H1 (cell line): Measurements from ENCODE around the gene STAC2. TPM values are rescaled to one million over a fixed set of nuclear protein-coding genes. Genes with fewer than 3 reads are reported as not detected.

ENCODE experiments used
- CBX8 ChIP-seq: fragments of 300-800, 300-1000 bp; sonication (generic); IDR thresholded peaks from 2 replicates; pipeline ENCODE4 v1.7.1; 2016; ENCODE audit warnings: low read depth, low read length, borderline replicate concordance
- CHD7 ChIP-seq: fragments of 300-600 bp; sonication (generic); IDR thresholded peaks from 2 replicates; pipeline ENCODE4 v1.7.1; 2012; ENCODE audit warnings: low read length, moderate library complexity, mild to moderate bottlenecking, inconsistent platforms; ENCODE audit not compliant: insufficient replicate concordance
- SIN3A ChIP-seq, 2 experiments: IDR thresholded peaks in 1 of 2; conservative IDR thresholded peaks in 1 of 2; 2 replicates each; pipeline ENCODE4 v1.6.1; 2011 to 2012; ENCODE audit warnings: low read length in 2 of 2, improper control_type of control experiment in 1 of 2, low read depth in 1 of 2, mild to moderate bottlenecking in 1 of 2
- polyA plus RNA-seq, 7 experiments: library from polyadenylated mRNA; depleted of rRNA in 3 of 7; stranded (reverse) in 5 of 7; unstranded in 2 of 7; fragments of >200 nt in 5 of 7; fragments of 200-250 nt in 2 of 7; gene quantifications; 1 replicate in 5 of 7; 2 replicates in 1 of 7; 4 replicates in 1 of 7; pipeline versions ENCODE4 v1.2.1 to v1.2.3, GENCODE V29; 2011 to 2013; ENCODE audit warnings: missing spikeins in 2 of 7, mixed read lengths in 2 of 7
- total RNA-seq: library from RNA; stranded (reverse); fragmentation: NEBNext Ultra II Directional; extraction: Animal tissue kit (Norgen Biotek cat#: 25700); gene quantifications from 2 replicates; pipeline ENCODE4 v1.2.1, GENCODE V29; 2021

STAC2 gene
- total and polyA plus RNA-seq, 2 of the 8 experiments (the other 6 are each of a cell fraction or from before 2014, with no cell fraction given) = 1.5 to 6.0 TPM

GRCh38 chr17:39194089-39194984 lies 31.4 kb downstream of the STAC2 start (continued):
- TF ChIP-seq CHD7 = no peak
- no peak for TF ChIP-seq CBX8
- peak in 1 of 2 experiments; percentile 40; a peak in 1 of 4 replicates for TF ChIP-seq SIN3A (conservative IDR thresholded peaks at IDR 0.05 in 1 of 2, IDR thresholded peaks at IDR 0.05 in 1 of 2; ENCODE audit: low read depth in 1 of 2, low read length in 2 of 2)
